Body of pancreas (tissue), 4 donors: ENCODE data around the gene FCN3.
A peak's percentile ranks its signal among the peaks of the same experiment; 100 is the strongest.

Experiments used
- POLR2A ChIP-seq, 3 donors: fragments of 450-650 bp; IDR thresholded peaks; one replicate each; pipeline ENCODE4 v1.6.1; 2016; ENCODE audit warnings: antibody characterized with exemption in 3 of 3, mild to moderate bottlenecking in 2 of 3
- TF ChIP-seq, protein P1 (sequence below), 7 experiments: fragments of 450-650 bp in 4 of 7; fragments of 200-600 bp in 3 of 7; sonication (generic) in 3 of 7; IDR thresholded peaks; one replicate each; pipeline ENCODE4 v1.5.1; 2016 to 2019; ENCODE audit warnings: antibody characterized with exemption in 7 of 7

DNA sequence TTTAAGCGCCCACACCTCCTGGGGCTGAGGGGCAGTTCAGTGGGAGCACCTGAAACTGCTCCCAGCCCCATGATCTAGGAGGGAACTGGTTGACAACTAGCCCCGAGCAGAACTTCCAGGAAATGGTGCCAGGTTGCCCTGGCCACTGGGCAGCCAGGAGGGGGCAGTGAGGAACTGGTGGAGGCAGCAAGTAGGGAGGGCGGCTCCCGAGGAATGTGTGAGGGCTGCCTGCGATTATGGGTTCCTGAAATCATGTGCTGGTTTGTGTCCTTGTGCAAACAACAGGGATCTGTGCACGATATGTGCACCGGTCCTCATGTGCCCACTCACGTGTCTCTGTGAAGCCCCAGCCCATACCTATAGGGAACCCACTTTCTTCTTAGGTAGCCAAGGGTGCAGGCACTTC lies 27.7 kb upstream of the FCN3 start:
- TF ChIP-seq, protein P1, sequence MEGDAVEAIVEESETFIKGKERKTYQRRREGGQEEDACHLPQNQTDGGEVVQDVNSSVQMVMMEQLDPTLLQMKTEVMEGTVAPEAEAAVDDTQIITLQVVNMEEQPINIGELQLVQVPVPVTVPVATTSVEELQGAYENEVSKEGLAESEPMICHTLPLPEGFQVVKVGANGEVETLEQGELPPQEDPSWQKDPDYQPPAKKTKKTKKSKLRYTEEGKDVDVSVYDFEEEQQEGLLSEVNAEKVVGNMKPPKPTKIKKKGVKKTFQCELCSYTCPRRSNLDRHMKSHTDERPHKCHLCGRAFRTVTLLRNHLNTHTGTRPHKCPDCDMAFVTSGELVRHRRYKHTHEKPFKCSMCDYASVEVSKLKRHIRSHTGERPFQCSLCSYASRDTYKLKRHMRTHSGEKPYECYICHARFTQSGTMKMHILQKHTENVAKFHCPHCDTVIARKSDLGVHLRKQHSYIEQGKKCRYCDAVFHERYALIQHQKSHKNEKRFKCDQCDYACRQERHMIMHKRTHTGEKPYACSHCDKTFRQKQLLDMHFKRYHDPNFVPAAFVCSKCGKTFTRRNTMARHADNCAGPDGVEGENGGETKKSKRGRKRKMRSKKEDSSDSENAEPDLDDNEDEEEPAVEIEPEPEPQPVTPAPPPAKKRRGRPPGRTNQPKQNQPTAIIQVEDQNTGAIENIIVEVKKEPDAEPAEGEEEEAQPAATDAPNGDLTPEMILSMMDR (IDR thresholded peaks at IDR 0.05) = peak; percentile 28 to 67 (median 60)
- TF ChIP-seq POLR2A (IDR thresholded peaks at IDR 0.05) = no peak
